Hepatocyte (in vitro differentiated cells): ENCODE data around the gene NPC2.

Experiments used
- EZH2 ChIP-seq: fragments of 200-600 bp; sonication (generic); IDR thresholded peaks from 2 replicates; pipeline ENCODE4 v1.6.1; 2016; ENCODE audit warnings: antibody characterized with exemption, mild to moderate bottlenecking, borderline replicate concordance
- TF ChIP-seq, protein P1 (sequence below): fragments of 200-600 bp; sonication (generic); IDR thresholded peaks from 2 replicates; pipeline ENCODE4 v1.5.1; 2016; ENCODE audit warnings: antibody characterized with exemption, mild to moderate bottlenecking; ENCODE audit not compliant: poor library complexity

DNA sequence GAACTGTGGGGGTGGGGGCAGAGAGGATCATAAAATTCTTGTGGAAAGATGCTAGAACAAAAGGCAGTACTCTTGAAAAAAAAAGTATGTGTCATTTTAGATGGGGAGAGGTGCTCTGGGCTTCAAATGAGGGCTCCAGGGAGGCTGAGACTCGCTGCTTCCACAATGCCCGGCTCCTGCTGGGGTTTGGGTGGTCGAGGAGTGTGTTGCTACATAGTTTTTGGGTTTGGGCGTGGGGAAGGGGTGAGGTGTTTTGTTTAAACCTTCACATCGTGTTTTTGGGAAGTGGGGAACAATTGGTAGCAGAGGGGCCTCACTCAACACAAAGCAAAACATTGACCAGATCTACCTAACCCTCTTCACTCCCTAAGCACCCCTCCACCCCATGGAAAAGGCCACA lies 8.6 kb upstream of the NPC2 start:
- TF ChIP-seq, protein P1, sequence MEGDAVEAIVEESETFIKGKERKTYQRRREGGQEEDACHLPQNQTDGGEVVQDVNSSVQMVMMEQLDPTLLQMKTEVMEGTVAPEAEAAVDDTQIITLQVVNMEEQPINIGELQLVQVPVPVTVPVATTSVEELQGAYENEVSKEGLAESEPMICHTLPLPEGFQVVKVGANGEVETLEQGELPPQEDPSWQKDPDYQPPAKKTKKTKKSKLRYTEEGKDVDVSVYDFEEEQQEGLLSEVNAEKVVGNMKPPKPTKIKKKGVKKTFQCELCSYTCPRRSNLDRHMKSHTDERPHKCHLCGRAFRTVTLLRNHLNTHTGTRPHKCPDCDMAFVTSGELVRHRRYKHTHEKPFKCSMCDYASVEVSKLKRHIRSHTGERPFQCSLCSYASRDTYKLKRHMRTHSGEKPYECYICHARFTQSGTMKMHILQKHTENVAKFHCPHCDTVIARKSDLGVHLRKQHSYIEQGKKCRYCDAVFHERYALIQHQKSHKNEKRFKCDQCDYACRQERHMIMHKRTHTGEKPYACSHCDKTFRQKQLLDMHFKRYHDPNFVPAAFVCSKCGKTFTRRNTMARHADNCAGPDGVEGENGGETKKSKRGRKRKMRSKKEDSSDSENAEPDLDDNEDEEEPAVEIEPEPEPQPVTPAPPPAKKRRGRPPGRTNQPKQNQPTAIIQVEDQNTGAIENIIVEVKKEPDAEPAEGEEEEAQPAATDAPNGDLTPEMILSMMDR: no peak
- no peak for TF ChIP-seq EZH2
